PFSK-1 (cell line): ENCODE data around the gene SYNPR.

Experiments used
- FOXP2 ChIP-seq: optimal IDR thresholded peaks from 2 replicates; pipeline ENCODE3; 2011; ENCODE audit warnings: borderline replicate concordance, control low read depth, inconsistent platforms; ENCODE audit not compliant: insufficient read depth; ENCODE audit errors: extremely low read length, extremely low read depth
- POLR2AphosphoS5 ChIP-seq: IDR thresholded peaks from 2 replicates; pipeline ENCODE4 v1.6.1; 2012; ENCODE audit warnings: low read depth, mild to moderate bottlenecking, control low read depth, low read length, moderate library complexity
- SIN3A ChIP-seq: IDR thresholded peaks from 2 replicates; pipeline ENCODE4 v1.6.1; 2012; ENCODE audit warnings: mild to moderate bottlenecking, low read length, moderate library complexity, borderline replicate concordance; ENCODE audit not compliant: insufficient read depth
- TAF1 ChIP-seq: IDR thresholded peaks from 2 replicates; pipeline ENCODE4 v1.6.1; 2012; ENCODE audit warnings: low read length, control low read depth, borderline replicate concordance; ENCODE audit not compliant: insufficient read depth
- TF ChIP-seq, protein P1 (sequence below), 2 experiments: IDR thresholded peaks; 2 replicates each; pipeline versions ENCODE4 v1.6.1 to v1.8.0; 2011 to 2012; ENCODE audit warnings: low read depth in 2 of 2, low read length in 2 of 2, control low read depth in 1 of 2, inconsistent platforms in 1 of 2, mild to moderate bottlenecking in 1 of 2, moderate library complexity in 1 of 2; ENCODE audit not compliant: insufficient read depth in 1 of 2

Gene SYNPR

DNA sequence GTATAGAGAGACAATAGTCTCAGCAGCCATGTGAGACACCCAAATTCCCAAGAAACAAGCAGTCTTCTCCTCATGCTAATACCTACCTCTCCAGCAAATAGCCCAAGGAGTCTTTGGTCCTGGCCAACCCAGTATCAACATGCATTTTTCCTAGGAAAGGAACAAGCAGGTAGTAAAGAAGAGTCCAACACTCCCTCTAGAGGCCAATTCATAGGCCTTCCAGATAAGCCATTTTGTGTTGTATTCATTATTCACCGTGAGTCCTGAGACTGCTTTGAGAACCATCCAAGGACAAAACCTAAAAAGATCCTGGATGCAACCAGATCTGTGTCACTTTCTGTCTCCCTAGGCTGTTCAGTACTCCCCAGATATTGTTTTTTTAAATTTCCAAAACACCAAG lies 310.8 kb downstream of the SYNPR start:
- no peak for TF ChIP-seq SIN3A
- TF ChIP-seq TAF1: no peak
- TF ChIP-seq, protein P1, sequence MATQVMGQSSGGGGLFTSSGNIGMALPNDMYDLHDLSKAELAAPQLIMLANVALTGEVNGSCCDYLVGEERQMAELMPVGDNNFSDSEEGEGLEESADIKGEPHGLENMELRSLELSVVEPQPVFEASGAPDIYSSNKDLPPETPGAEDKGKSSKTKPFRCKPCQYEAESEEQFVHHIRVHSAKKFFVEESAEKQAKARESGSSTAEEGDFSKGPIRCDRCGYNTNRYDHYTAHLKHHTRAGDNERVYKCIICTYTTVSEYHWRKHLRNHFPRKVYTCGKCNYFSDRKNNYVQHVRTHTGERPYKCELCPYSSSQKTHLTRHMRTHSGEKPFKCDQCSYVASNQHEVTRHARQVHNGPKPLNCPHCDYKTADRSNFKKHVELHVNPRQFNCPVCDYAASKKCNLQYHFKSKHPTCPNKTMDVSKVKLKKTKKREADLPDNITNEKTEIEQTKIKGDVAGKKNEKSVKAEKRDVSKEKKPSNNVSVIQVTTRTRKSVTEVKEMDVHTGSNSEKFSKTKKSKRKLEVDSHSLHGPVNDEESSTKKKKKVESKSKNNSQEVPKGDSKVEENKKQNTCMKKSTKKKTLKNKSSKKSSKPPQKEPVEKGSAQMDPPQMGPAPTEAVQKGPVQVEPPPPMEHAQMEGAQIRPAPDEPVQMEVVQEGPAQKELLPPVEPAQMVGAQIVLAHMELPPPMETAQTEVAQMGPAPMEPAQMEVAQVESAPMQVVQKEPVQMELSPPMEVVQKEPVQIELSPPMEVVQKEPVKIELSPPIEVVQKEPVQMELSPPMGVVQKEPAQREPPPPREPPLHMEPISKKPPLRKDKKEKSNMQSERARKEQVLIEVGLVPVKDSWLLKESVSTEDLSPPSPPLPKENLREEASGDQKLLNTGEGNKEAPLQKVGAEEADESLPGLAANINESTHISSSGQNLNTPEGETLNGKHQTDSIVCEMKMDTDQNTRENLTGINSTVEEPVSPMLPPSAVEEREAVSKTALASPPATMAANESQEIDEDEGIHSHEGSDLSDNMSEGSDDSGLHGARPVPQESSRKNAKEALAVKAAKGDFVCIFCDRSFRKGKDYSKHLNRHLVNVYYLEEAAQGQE (IDR thresholded peaks at IDR 0.05; ENCODE audit: insufficient read depth in 1 of 2, low read depth in 2 of 2, low read length in 2 of 2): no peak
- TF ChIP-seq POLR2AphosphoS5: no peak
- no peak for TF ChIP-seq FOXP2

DNA sequence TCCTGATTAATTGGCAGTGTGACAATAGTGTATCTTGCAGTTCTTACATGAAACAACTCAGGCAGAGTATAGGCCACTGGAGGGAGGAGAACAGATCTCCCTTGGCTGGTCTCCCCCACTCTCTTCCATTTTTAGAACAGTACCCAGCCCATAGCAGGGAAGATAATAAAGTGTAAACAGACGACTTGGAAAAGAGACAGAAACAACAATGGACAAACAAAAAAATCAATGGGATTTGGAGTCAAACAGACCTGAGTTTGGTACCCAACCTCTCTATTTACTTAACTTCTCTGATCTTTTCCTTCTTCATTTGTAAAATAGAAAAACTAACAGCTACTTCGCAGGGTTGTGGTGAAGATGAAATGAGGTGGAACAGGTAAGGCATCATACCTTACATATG lies 315.7 kb downstream of the SYNPR start:
- TF ChIP-seq FOXP2 (no peak), SIN3A (no peak), TAF1 (no peak), POLR2AphosphoS5 (no peak)
- TF ChIP-seq, protein P1 (IDR thresholded peaks at IDR 0.05; ENCODE audit: insufficient read depth in 1 of 2, low read depth in 2 of 2, low read length in 2 of 2): no peak

DNA sequence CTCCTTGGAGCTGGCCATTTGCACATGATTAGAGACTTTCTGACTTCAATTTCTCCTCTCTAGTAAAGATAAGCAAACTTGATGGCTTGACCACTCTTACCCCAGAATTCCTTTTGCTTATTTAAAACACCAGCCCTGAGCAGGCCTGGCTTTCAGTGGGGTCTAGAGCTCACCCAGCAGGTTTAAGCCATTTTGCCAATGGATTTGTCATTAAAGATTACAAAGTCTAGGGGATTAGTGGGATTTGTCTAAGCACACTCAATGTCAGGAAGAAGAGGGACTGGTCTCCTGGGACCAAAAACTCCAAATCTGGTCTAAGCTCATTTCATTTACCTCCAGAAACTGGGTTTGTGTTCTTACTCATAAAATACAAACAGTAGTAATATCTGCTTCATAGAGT lies 317.1 kb downstream of the SYNPR start:
- TF ChIP-seq, protein P1 (IDR thresholded peaks at IDR 0.05; ENCODE audit: insufficient read depth in 1 of 2, low read depth in 2 of 2, low read length in 2 of 2): no peak
- TF ChIP-seq FOXP2 (no peak), POLR2AphosphoS5 (no peak), TAF1 (no peak), SIN3A (no peak)

DNA sequence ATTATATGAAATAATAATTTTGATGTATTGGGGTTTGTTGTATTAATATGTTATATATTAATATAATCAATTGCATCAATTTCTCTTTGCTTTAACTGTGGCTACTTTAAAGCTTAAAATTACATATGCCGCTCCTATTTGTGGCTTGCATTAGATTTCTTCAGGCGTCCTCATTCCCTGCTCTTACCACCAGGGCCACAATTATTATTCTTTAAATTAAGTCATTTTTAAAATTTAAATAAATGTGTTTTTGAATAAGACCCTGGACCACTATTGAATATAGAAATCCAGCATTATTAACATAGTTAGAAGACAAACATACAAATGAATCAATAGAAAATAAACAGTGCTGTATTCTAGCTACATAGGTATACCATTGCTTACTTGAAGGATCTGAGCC lies 318.9 kb downstream of the SYNPR start:
- TF ChIP-seq POLR2AphosphoS5 (no peak), SIN3A (no peak), FOXP2 (no peak), TAF1 (no peak)
- TF ChIP-seq, protein P1 (IDR thresholded peaks at IDR 0.05; ENCODE audit: insufficient read depth in 1 of 2, low read depth in 2 of 2, low read length in 2 of 2): no peak

GRCh38 chr3:63607716-63608115 lies 329.6 kb downstream of the SYNPR start:
- TF ChIP-seq SIN3A: no peak
- TF ChIP-seq TAF1: no peak
- no peak for TF ChIP-seq POLR2AphosphoS5
- TF ChIP-seq, protein P1 (IDR thresholded peaks at IDR 0.05; ENCODE audit: insufficient read depth in 1 of 2, low read depth in 2 of 2, low read length in 2 of 2): no peak
- no peak for TF ChIP-seq FOXP2
